Hematopoietic multipotent progenitor cell treated with erythropoietin and hydrocortisone succinate and interleukin-3 and kit ligand, for 15 days (in vitro differentiated cells): Measurements from ENCODE around the gene RHOBTB3.
"Not testable (repeated sequence)": the region's sequence is repeated elsewhere in the genome, so short reads cannot be mapped to it uniquely, and the experiment has no call there.

Experiments
- DNase-seq: peaks from one replicate; pipeline ENCODE4 v3.0.0-alpha.2; 2015; ENCODE audit warnings: low spot score

RHOBTB3 gene

GRCh38 chr5:95713246-95713645 lies 17.9 kb upstream of the RHOBTB3 start:
- not testable (repeated sequence) for DNase-seq

GRCh38 chr5:95713960-95714710 lies 17.0 kb upstream of the RHOBTB3 start:
- DNase-seq: no peak

- DNase-seq: no peak
Observed at GRCh38 chr5:95715799-95716461, 15.2 kb upstream of the RHOBTB3 start.

GRCh38 chr5:95717439-95717838 lies 13.7 kb upstream of the RHOBTB3 start:
- DNase-seq: no peak

GRCh38 chr5:95718203-95718602 lies 12.9 kb upstream of the RHOBTB3 start:
- no peak for DNase-seq

GRCh38 chr5:95718738-95719137 lies 12.4 kb upstream of the RHOBTB3 start:
- no peak for DNase-seq

- no peak for DNase-seq
Observed at GRCh38 chr5:95720094-95720786, 10.9 kb upstream of the RHOBTB3 start.

- DNase-seq: no peak
Observed at GRCh38 chr5:95721582-95722295, 9.4 kb upstream of the RHOBTB3 start.

- no peak for DNase-seq
Observed at GRCh38 chr5:95723632-95724369, 7.3 kb upstream of the RHOBTB3 start.

- no peak for DNase-seq
Observed at GRCh38 chr5:95725071-95725820, 5.9 kb upstream of the RHOBTB3 start.

GRCh38 chr5:95725937-95726810 lies 5.0 kb upstream of the RHOBTB3 start:
- peak; percentile 21 for DNase-seq

GRCh38 chr5:95726811-95727763 lies 4.0 kb upstream of the RHOBTB3 start:
- DNase-seq: no peak

GRCh38 chr5:95727764-95728191 lies 3.4 kb upstream of the RHOBTB3 start:
- DNase-seq: no peak

- peak; percentile 72 for DNase-seq
Observed at GRCh38 chr5:95728494-95729114, 2.5 kb upstream of the RHOBTB3 start.

- peak; percentile 18 for DNase-seq
Observed at GRCh38 chr5:95729115-95730010, 1.8 kb upstream of the RHOBTB3 start.

- DNase-seq: peak; percentile 24
Observed at GRCh38 chr5:95730011-95730700, 980 bp upstream of the RHOBTB3 start.
